ENCODE results near the gene POLD3. TPM values are rescaled to one million over a fixed set of nuclear protein-coding genes. Genes with fewer than 3 reads are reported as not detected.

POLD3 gene
- total and polyA plus RNA-seq, 2 of the 8 experiments (the other 6 are each of a cell fraction or from before 2014, with no cell fraction given), result 18.1 to 29.3 TPM

DNA sequence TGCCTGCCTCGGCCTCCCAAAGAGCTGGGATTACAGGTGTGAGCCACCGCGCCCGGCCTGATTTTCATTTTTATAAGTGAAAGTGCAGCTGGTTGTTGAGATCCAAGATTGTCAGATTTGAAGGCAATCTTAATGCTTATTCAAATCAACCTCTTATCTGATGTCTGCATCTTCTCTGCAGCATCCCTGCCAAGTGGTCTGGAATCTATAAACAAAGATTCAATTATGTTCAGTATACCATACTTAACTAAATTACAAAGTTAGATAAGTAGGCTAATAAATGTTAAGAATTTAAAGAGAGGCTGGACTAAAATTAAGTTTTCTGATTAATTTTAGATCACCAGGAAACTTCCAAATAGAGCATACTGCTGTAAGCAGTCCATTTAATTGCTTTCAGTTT, 53.8 kb downstream of the POLD3 start (continued):
- TF ChIP-seq RNF2 (IDR thresholded peaks at IDR 0.05; ENCODE audit: borderline replicate concordance, low read depth, low read length, missing control alignments, poor library complexity, severe bottlenecking) (no peak), EZH2 (IDR thresholded peaks at IDR 0.05; ENCODE audit: low read depth, low read length, severe bottlenecking) (no peak), TBP (IDR thresholded peaks at IDR 0.05; ENCODE audit: low read depth, low read length) (no peak)
